Vein endothelial cell (primary cell): ENCODE measurements around the gene WDR5. TPM values are rescaled to one million over a fixed set of nuclear protein-coding genes. Genes with fewer than 3 reads are reported as not detected.

ENCODE experiments used
- small RNA-seq: library from RNA; depleted of rRNA; stranded (forward); fragments of <200 nt; gene quantifications from one replicate; pipeline ENCODE3, GENCODE V24; 2012
- total RNA-seq: library from RNA; depleted of rRNA; stranded (reverse); fragments of >200 nt; gene quantifications from 2 replicates; pipeline ENCODE4 v1.2.3, GENCODE V29; 2012

The WDR5 gene
- 27.4 and 32.9 TPM in 2 replicates for total RNA-seq

DNA sequence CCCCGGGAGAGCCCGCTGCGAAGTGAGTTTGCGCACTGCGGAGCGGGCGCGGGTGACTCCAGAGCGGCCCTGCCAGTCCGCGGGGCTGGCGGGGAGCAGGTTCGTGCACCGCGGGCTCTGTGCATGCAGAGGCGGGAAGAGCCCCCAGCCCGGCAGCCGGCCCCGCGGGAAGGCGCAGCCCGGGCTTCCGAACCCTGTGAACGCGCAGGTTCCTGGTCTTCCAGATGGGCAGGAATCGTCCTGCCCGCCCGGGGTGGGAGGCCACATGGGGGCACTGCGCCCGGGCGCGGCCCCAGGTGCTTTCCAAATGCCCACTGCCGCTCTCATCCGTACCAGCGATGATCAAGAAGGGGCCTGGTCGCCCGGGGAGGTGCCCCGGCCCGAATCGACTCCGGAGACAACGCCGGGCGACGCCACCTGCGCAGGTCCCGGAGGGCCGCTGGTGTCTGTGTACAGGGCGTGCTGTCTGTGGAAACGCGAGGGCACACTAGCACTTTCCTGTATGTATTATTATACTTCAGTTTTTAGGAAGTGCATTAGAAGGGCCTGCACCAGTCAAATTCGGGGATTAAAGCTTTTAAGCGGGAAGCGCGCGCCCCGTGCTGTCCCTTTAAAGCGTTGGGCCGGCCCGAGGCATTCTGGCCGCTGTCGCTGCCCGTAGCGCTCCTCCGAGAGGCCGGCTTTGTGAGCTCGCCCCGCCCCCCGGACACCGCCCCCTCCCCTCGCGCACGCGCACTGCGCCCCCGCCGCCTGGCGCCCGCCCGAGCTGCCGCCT, at the start of gene WDR5:
Gene WDR5 (plus strand): TSS at position 740 of the 775 bp plus-strand sequence. CDS start 3,796 bp downstream, outside the sequence.

Small RNAs within 50 kb of the gene (small RNA-seq; reads per million reads assigned to genes)
- 306 reads per million, percentile 99 among the genes with 10 or more reads in this experiment for gene RNU6ATAC

Other genes starting within 250 kb of the WDR5 start
- 15.0 and 16.2 TPM in 2 replicates for gene VAV2, start 143.8 kb upstream of the WDR5 start, total RNA-seq
- 19.9 and 20.1 TPM in 2 replicates for gene BRD3OS, start 110.6 kb upstream of the WDR5 start, total RNA-seq
- 5.5 and 9.1 TPM in 2 replicates for gene BRD3, start 68.1 kb upstream of the WDR5 start, total RNA-seq
- not detected in 2 replicates for gene RNU6ATAC, start 28.5 kb downstream of the WDR5 start, total RNA-seq
- 24.0 and 28.4 TPM in 2 replicates for gene RXRA, start 190.4 kb downstream of the WDR5 start, total RNA-seq